Prostate gland (tissue), 2 donors: ENCODE results near the gene CCSER1.

ENCODE experiments used
- CTCF ChIP-seq, 4 experiments: fragments of 200-600 bp in 2 of 4; fragments of 450-650 bp in 2 of 4; sonication (generic) in 2 of 4; IDR thresholded peaks; 1 replicate in 3 of 4; 2 replicates in 1 of 4; pipeline ENCODE4 v1.5.1; 2016 to 2019; ENCODE audit warnings: antibody characterized with exemption in 4 of 4, mild to moderate bottlenecking in 2 of 4, moderate library complexity in 2 of 4
- POLR2A ChIP-seq: fragments of 450-650 bp; IDR thresholded peaks from one replicate; pipeline ENCODE4 v1.6.1; 2016; ENCODE audit warnings: antibody characterized with exemption, mild to moderate bottlenecking

DNA sequence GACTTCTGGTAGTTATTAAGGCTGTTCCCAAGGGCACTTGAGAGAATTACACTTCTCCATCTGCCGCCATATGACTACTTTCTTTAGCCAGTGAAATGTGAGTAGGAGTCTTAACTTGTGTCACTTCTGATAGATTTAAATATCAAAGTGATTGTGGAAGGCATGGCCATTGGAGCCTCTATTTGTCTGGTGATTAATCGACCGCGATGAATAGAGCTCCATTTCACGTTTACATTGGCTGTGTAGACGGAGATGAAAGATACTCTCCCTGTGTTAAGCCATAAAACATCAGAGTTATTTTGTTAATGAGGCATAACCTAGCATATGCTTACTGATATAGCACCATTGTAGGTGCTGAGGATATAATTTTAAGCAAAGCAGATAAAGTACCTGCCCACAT is 852.4 kb downstream of the CCSER1 start:
- TF ChIP-seq CTCF (IDR thresholded peaks at IDR 0.05) (no peak), POLR2A (no peak)
